CD4-positive, alpha-beta T cell treated with Interleukin-4 for 4 hours (primary cell): Measurements from ENCODE around the gene RAB20.
"Not testable (repeated sequence)": the region's sequence is repeated elsewhere in the genome, so short reads cannot be mapped to it uniquely, and the experiment has no call there.

Source experiments
- DNase-seq: peaks from one replicate; pipeline ENCODE4 v3.0.0-alpha.2; 2020

RAB20 gene

GRCh38 chr13:110553417-110553816, 8.1 kb downstream of the RAB20 start:
- no peak for DNase-seq

GRCh38 chr13:110552767-110553166, 8.8 kb downstream of the RAB20 start:
- DNase-seq = no peak

DNA sequence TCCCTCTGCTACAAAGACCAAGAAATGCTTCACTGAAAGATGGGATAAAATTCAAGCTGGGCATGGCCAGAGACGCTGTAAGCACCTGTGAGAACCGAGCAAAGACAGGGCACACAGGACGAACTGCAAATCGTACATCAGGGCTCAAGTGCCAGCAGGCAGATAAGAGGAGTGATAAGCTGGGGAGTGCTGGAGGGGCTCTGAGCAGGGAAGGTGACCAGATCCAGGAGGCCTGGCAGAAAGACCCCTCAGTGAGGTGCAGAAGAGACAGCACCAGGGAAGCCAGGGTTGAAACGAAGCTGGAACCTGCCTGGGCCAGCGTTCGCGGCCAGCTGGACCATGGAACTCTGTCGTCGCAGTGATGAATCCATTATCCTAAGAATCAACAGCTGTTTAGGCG, 10.2 kb downstream of the RAB20 start:
- DNase-seq = no peak

- DNase-seq = no peak
Measured at GRCh38 chr13:110549795-110550160, 11.7 kb downstream of the RAB20 start.

DNA sequence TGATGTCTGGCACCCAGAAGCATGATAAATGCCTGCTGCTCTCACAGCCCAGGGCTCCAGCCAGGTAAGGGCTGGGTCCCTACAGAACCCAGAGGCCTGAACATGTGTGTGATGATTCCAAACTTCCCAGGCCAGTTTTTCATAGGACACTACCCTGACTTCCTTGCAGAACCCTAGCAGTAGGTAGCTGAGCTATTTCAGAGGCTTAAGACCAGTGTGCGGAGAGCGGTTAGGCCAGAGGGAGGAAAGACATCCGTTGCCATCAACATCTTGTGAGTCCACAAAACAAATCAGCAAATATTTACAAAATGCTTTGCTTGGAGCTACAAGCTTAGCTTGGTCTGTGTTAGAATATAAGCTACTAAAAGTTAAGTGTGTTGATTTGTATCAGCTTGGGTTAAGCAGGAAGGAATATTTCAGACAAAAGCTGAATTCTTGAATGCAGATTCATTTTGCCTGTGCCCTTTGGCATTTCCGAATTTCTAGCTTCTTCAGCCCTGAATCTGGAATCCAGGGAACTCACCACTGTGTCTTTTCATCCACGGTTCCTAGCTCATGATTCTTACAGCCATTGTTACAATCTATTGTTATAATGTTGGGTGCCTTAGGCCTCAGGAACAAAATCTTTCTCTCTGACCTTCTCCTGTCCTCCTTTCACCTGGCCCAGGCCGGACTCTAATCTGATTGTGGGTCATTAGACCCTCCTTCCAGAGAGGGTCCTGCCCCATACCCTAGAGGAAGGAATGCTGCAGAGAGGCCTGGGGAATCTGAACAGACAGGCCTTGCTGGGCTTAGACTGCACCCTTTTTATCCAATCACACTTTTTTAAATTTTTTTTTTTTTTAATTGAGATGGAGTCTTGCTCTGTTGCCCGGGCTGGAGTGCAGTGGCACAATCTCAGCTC, 12.4 kb downstream of the RAB20 start:
- DNase-seq = no peak

DNA sequence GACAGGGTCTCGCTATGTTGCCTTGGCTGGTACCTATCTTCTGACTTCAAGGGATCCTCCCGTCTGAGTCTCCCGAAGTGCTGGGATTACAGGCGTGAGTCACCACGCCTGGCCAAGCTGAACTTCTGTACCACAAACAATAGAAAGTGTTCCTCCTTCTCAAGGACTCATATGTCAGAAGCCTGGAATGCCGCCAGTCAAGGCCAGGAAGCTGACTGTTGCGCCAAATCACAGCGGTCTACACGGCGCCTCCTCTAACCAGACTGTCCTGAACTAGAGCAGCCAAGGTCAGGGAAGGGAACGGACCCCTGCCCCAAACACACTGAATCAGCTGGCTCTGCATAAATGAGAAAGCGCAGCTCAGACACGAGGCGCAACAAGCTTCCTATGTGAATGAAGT, 14.6 kb downstream of the RAB20 start:
- no peak for DNase-seq

- no peak for DNase-seq
Measured at GRCh38 chr13:110546378-110546777, 15.1 kb downstream of the RAB20 start.

- DNase-seq = no peak
Measured at GRCh38 chr13:110542169-110542796, 19.2 kb downstream of the RAB20 start.

DNA sequence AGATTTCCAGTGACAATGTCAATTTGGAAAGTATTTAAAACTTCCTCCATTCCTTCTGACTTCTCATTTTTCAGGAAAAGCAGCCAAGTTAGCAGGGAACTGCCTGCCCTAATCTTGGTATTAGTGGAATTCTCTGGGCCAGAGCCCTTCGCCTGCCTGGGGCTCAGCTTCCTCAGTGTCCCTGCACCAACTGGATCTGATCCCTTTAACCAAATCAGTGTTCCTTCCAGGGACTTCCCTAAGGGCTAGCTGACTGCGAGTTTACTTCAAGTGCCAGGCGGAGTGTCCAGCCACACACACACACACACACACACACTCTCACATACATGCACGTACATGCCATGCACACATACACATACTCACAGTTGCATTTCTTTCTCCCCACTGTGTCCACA, 20.0 kb downstream of the RAB20 start:
- DNase-seq = no peak

DNA sequence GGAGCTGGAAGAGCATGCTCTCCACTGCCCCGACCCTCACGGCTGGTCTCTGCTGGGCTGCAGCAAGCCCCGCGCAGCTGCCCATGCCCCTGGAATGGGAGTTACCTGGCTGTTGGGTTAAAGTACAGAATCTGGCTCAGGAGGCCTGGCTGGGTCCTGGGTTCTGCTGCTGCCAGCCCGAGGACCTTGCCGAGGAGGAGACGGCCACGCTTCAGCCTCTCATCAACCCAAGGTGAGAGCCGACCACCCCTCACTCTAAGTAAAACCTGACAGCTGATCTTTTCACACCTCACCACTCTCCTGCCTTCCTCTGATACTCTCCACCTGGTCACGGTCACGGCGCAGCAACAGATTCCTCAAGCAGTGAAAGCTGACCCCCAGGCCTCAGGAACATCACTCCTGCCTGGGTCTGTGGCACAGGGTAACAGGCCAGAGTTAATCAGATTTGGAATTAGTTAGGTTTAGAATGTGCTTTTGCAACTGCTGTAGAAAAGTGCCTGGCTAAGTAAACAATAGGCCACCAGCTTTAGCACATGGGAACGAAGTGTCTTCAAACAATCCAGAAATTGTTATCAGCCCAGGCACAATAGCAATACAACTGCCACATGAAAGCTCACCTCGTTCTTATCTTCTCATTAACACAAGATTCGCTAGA, 20.5 kb downstream of the RAB20 start:
- DNase-seq = no peak

DNA sequence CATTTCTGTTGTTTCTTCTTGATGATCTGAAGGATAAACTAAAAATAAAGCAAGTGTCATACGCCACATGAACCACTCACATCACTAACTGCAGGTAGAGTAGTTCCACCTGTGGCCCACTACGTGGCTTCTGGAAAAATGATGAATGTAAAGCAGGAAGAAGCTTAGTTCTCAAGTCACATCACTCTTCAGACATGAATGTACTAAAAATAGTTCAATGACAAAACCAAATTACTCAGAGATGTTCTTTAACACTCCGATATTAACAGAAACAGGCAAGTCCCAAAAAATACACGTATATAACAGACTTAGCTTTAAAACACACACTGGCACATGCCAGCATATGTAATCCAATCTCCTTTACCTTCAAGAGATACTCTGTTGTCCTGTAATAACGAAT, 21.6 kb downstream of the RAB20 start:
- DNase-seq = no peak

DNA sequence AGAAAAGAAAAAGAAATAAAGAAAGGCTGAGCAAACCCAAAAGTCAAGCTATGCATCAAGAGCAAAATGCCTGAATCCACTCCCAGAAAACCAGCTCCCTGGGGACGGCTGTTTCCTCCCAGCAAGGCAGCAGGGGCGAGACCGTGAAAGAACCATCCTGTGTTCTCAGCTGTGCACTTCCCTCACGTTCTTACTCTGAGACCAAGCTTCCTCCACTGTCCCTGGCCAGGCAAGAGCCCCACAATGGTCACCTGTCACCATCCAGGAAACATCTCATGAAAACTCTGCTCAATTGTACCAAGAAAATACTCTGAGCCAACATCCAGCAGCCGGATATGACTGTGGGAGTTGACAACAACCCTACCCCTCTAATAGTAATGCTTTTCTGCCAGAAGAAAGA, 22.9 kb downstream of the RAB20 start:
- no peak for DNase-seq

DNA sequence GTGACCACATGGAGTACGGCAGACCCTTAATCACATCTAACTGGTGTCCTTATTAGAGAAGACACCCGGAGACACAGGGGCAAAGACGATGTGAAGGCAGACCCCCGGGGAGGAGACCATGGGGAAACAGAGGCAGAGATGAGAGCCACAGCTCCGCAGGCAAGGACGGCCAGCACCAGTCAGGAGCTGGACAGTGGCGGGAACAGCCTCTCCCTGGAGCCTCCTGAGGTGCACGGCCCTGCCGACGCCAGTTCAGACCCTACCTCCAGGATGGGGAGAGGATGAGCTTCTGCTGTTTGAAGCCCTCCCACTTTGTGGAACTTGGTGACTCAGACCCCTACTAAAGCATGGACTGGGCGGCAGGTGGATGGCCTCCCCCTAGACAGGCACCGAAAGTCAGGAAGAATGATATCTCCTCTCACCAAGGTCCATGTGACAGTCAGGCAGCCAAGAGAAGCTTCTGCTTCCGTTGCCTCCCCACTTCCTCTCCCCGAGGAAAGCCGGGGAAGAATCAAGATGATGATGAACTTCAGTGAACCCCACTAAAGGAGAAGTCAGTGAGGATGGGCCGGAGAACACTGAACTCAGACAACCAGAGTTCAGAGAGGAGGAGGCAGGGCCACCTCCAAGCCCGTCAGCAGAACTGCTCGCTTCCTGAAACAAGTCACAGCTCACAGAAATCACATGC, 25.4 kb downstream of the RAB20 start:
- DNase-seq = peak; percentile 14

- no peak for DNase-seq
Measured at GRCh38 chr13:110535526-110535925, 26.0 kb downstream of the RAB20 start.

- DNase-seq = no peak
Measured at GRCh38 chr13:110533771-110534670, 27.5 kb downstream of the RAB20 start.

DNA sequence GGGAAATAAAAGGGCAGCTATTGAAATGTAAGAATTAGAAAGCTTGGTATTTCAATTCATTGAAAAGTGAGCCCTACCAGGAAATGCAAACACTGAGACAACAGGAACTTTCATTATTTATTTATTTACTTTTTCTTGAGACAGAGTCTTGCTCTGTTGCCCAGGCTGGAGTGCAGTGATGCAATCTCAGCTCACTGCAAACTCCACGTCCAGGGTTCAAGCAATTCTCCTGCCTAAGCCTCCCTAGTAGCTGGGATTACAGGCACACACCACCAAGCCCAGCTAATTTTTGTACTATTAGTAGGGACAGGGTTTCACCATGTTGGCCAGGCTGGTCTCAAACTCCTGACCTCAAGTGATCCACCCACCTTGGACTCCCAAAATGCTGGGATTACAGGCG, 29.3 kb downstream of the RAB20 start:
- DNase-seq = not testable (repeated sequence)

DNA sequence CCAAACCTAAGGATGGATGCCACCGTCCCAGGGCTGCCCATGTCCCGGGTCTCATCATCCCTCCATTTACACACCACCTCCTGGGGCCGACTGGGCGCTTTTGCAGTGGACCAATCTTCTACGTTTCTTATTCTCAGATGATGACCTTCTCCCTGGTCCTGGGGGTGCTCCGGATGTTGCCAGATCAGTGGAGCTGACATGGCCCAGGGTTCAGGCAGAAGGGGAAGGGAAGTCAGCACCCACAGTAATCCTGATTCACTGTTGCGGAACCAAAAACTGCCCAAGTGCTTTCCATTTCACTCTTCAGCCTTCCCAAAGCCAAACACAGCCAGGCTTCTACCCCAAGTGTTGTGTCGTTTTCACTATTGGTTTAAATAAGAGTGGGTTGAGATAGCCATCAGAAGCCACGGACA, 29.8 kb downstream of the RAB20 start:
- DNase-seq = no peak

- DNase-seq = no peak
Measured at GRCh38 chr13:110531100-110531499, 30.4 kb downstream of the RAB20 start.

GRCh38 chr13:110529522-110530311, 31.8 kb downstream of the RAB20 start:
- no peak for DNase-seq

DNA sequence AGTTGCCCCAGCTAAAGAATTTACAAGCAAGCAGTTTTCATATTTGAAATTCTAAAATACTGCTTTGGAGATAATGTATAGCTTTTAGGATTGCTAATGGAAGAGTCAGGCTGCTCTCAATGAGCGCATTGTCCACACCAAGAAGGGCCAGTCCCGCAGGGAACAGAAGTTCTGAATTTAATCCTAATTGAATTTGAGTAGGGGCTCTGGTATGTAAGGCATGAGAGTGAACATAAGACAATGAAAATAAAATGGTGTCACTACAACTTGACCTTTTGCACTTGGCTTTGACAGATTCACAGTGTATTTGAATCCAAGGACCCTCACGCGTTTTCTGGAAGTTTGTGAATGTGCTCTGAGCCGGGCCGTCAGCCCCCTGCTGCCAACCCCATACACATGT, 32.6 kb downstream of the RAB20 start:
- no peak for DNase-seq

DNA sequence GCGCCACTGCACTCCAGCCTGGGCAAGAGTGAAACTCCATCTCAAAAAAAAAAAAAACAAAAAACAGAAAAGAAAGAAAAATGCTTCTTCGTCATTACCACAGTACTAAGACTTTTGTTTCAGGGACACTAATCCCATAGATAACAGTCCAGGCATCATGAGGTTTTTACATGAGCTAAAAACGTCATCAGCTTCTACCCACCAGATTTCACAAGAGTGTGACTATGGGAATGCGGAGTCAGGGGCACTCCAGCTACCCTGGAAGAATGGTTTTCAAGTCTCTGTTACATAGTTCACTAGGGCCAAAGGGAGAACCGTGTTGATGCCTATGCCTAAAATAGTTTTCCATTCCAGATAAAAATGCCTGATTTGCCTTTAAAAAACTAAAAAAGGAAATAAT, 33.2 kb downstream of the RAB20 start:
- no peak for DNase-seq
